Left lung (tissue), 10 donors: ENCODE data around the gene LMAN1L. TPM values are rescaled to one million over a fixed set of nuclear protein-coding genes. Genes with fewer than 3 reads are reported as not detected.

Experiments used
- ATAC-seq: fragments of 200-7000 bp; cut with Tn5 transposase; one replicate; pipeline ENCODE4 v1.9.1; 2020; ENCODE audit warnings: moderate library complexity
- DNase-seq, 4 donors: peaks; one replicate each; pipeline ENCODE4 v3.0.0-alpha.2; 2013 to 2020
- H3K27ac ChIP-seq, 2 donors: fragments of 200-600 bp; sonication (generic) in 1 of 2; one replicate each; pipeline versions ENCODE4 v1.5.0 to v1.8.0; 2020 to 2021
- H3K27me3 ChIP-seq, 2 donors: fragments of 200-600 bp; sonication (generic) in 1 of 2; one replicate each; pipeline versions ENCODE4 v1.5.0 to v1.8.0; 2020 to 2021
- H3K36me3 ChIP-seq, 2 donors: fragments of 200-600 bp; sonication (generic) in 1 of 2; one replicate each; pipeline versions ENCODE4 v1.5.0 to v1.8.0; 2020 to 2021
- H3K4me1 ChIP-seq, 2 donors: fragments of 200-600 bp; one replicate each; pipeline ENCODE4 v1.8.0; 2021
- H3K4me3 ChIP-seq, 2 donors: fragments of 200-600 bp; sonication (generic) in 1 of 2; one replicate each; pipeline versions ENCODE4 v1.5.0 to v1.8.0; 2020 to 2021; ENCODE audit warnings: mild to moderate bottlenecking in 1 of 2
- H3K9me3 ChIP-seq, 2 donors: fragments of 200-600 bp; sonication (generic) in 1 of 2; one replicate each; pipeline versions ENCODE4 v1.5.0 to v1.8.0; 2020 to 2021
- CTCF ChIP-seq, 2 donors: fragments of 200-600 bp; sonication (generic) in 1 of 2; IDR thresholded peaks; one replicate each; pipeline versions ENCODE4 v1.5.0 to v1.8.0; 2021; ENCODE audit warnings: antibody characterized with exemption in 2 of 2
- intact Hi-C, 2 donors: fragments of 100-400 bp; cut with DNase I; formaldehyde crosslinking; loops; one replicate each; pipeline versions ENCODE4 v1.11.2 to v1.14.2; 2022
- microRNA-seq, 2 donors: library from miRNA; unstranded; fragments of <30 nt; microRNA quantifications; one replicate each; pipeline ENCODE4, GENCODE V29; 2019
- polyA plus RNA-seq, 6 donors: library from polyadenylated mRNA; unstranded; fragments of 120-200 nt; gene quantifications; one replicate each; pipeline ENCODE4 v1.2.1, GENCODE V29; 2013; ENCODE audit not compliant: insufficient read length in 6 of 6
- total RNA-seq, 2 donors: library from RNA; stranded (reverse); fragmentation: NEBNext Ultra II Directional; extraction: Animal tissue kit (Norgen Biotek cat#: 25700); gene quantifications; one replicate each; pipeline ENCODE4 v1.2.1, GENCODE V29; 2021
- donor health status: DM: no; HTN: yes; CAD: no.
- donor health status: DM: no; HTN: no; CAD: no.

Gene LMAN1L
- total and polyA plus RNA-seq, 8 donors = 0.08 to 0.39 (median 0.32) TPM; not detected in 5

- H3K4me1 ChIP-seq = peaks cover 35 to 44% of the 10 kb centered on the region in 2 donors
- no peaks in the 10 kb centered on the region for H3K36me3 ChIP-seq
- peak overlapping the region; percentile 52 to 78 for H3K4me3 ChIP-seq
- ATAC-seq (peak; percentile 5), DNase-seq (no peak)
- no peak for TF ChIP-seq CTCF (IDR thresholded peaks at IDR 0.05)
- H3K27ac ChIP-seq = peak overlapping the region; percentile 90 to 96
- H3K27me3 ChIP-seq = no peaks in the 10 kb centered on the region
- intact Hi-C loops = no loop called here
- H3K9me3 ChIP-seq = no peaks in the 10 kb centered on the region
These were observed 61.3 kb downstream of the LMAN1L start for GRCh38 chr15:74873756-74874424.

Small RNA genes within 50 kb of the gene (microRNA-seq; reads per million reads assigned to microRNA genes)
- gene MIR4513 (0 reads per million in 2 donors), gene MIR6882 (1.8 to 1.9 reads per million in 2 donors)

Other genes with a start within 250 kb of the LMAN1L start
- 10 to 100 TPM; 58.0 to 70.0 TPM for gene CLK3, start 197.0 kb upstream of the LMAN1L start, total RNA-seq
- gene CLK3, start 197.0 kb upstream of the LMAN1L start, polyA plus RNA-seq = 10 to 100 TPM; 69.1 to 91.0 (median 81.8) TPM
- 10 to 100 TPM; 27.9 to 28.0 TPM for gene EDC3, start 116.8 kb upstream of the LMAN1L start, total RNA-seq
- 10 to 100 TPM; 34.9 to 43.6 (median 37.4) TPM for gene EDC3, start 116.8 kb upstream of the LMAN1L start, polyA plus RNA-seq
- not detected for gene CYP1A1, start 87.3 kb upstream of the LMAN1L start, total RNA-seq
- gene CYP1A1, start 87.3 kb upstream of the LMAN1L start, polyA plus RNA-seq = 1 to 10 TPM in 2 of 6 donors, under 1 TPM in 4; 0.31 to 1.4 (median 0.86) TPM
- gene CYP1A2, start 64.0 kb upstream of the LMAN1L start, total RNA-seq = under 1 TPM in 1 of 2 donors, not detected in 1; 0.15 TPM
- gene CYP1A2, start 64.0 kb upstream of the LMAN1L start, polyA plus RNA-seq = under 1 TPM; 0.21 to 0.58 (median 0.35) TPM
- 100 to 1,000 TPM in 1 of 2 donors, 10 to 100 TPM in 1; 52.3 to 101 TPM for gene CSK, start 30.8 kb upstream of the LMAN1L start, total RNA-seq
- 10 to 100 TPM; 41.5 to 55.9 (median 48.3) TPM for gene CSK, start 30.8 kb upstream of the LMAN1L start, polyA plus RNA-seq
- not detected for gene CPLX3, start 13.8 kb downstream of the LMAN1L start, total RNA-seq
- under 1 TPM in 1 of 6 donors, not detected in 5; 0.14 TPM for gene CPLX3, start 13.8 kb downstream of the LMAN1L start, polyA plus RNA-seq
- 10 to 100 TPM; 37.4 to 45.1 TPM for gene ULK3, start 30.3 kb downstream of the LMAN1L start, total RNA-seq
- 10 to 100 TPM; 27.3 to 44.8 (median 34.9) TPM for gene ULK3, start 30.3 kb downstream of the LMAN1L start, polyA plus RNA-seq
- gene SCAMP2, start 60.5 kb downstream of the LMAN1L start, total RNA-seq = 100 to 1,000 TPM; 131 to 138 TPM
- gene SCAMP2, start 60.5 kb downstream of the LMAN1L start, polyA plus RNA-seq = 10 to 100 TPM; 42.8 to 56.2 (median 44.8) TPM
- 10 to 100 TPM; 27.8 to 30.7 TPM for gene MPI, start 77.2 kb downstream of the LMAN1L start, total RNA-seq
- 10 to 100 TPM; 60.3 to 69.8 (median 61.1) TPM for gene MPI, start 77.2 kb downstream of the LMAN1L start, polyA plus RNA-seq
- 10 to 100 TPM; 66.0 to 84.7 TPM for gene FAM219B, start 94.0 kb downstream of the LMAN1L start, total RNA-seq
- 10 to 100 TPM; 59.2 to 63.2 (median 60.3) TPM for gene FAM219B, start 94.0 kb downstream of the LMAN1L start, polyA plus RNA-seq
- gene COX5A, start 125.2 kb downstream of the LMAN1L start, total RNA-seq = 100 to 1,000 TPM; 170 TPM
- gene COX5A, start 125.2 kb downstream of the LMAN1L start, polyA plus RNA-seq = 100 to 1,000 TPM; 112 to 131 (median 127) TPM
- gene RPP25, start 143.9 kb downstream of the LMAN1L start, total RNA-seq = 10 to 100 TPM; 13.8 to 14.1 TPM
- 1 to 10 TPM; 4.0 to 9.5 (median 6.0) TPM for gene RPP25, start 143.9 kb downstream of the LMAN1L start, polyA plus RNA-seq
- gene SCAMP5, start 182.7 kb downstream of the LMAN1L start, total RNA-seq = 10 to 100 TPM in 1 of 2 donors, 1 to 10 TPM in 1; 1.9 to 20.1 TPM
- 10 to 100 TPM; 12.7 to 31.3 (median 13.8) TPM for gene SCAMP5, start 182.7 kb downstream of the LMAN1L start, polyA plus RNA-seq
- 10 to 100 TPM; 13.2 to 14.1 TPM for gene PPCDC, start 210.8 kb downstream of the LMAN1L start, total RNA-seq
- gene PPCDC, start 210.8 kb downstream of the LMAN1L start, polyA plus RNA-seq = 10 to 100 TPM in 4 of 6 donors, 1 to 10 TPM in 2; 9.4 to 19.0 (median 11.6) TPM